Measurements from ENCODE around the gene ST6GALNAC3.

Gene ST6GALNAC3

DNA sequence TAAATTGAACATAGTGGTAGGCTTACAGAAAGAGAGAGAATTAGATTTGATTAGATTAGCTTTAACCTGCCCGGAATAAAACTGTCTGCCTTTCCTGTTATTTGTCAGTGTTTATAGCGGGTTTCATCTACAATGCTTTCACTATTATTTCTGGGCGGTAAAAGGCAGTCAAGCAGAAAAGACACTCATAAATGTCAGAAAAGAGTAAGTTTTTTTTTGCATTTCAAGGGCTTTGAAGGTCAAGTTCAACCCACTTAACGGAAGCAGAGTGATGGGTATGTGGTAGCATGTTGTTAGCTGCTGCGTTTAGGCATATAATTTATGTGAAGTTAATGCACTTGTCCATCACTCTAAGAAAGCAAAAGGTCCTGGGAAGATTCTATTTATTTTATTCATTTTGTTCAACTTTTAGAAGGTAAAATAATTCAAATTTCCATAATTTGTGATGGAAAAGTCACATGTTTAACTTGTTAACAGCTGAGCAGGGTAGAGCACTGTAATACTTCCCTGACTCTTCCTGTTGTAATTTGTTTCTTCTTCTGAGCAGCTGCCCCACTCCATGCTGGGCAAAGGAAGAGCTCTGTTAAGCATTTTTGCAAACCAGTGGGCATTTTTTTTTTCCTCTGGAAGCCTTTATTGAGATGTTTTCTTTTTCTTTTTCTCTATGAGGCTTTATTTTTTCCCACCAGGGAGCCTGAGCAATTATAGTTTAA, 220.1 kb downstream of the ST6GALNAC3 start:
- H3K4me1 ChIP-seq (ENCODE audit: low read length): no peaks in the 10 kb centered on the region
- no peaks in the 10 kb centered on the region for H3F3A ChIP-seq (ENCODE audit: insufficient read depth, low read length)
- no peak overlapping the region for H3K27ac ChIP-seq (ENCODE audit: low read length)
- H3K9me2 ChIP-seq (replicated peaks; ENCODE audit: insufficient read depth, low read length): no peaks in the 10 kb centered on the region
- no peaks in the 10 kb centered on the region for H4K20me1 ChIP-seq (ENCODE audit: insufficient read depth, low read length)
- H3K27me3 ChIP-seq (replicated peaks; ENCODE audit: insufficient read depth, low read length): no peaks in the 10 kb centered on the region
- H3K9ac ChIP-seq (ENCODE audit: low read length): no peak overlapping the region
- TF ChIP-seq EZH2 (optimal IDR thresholded peaks at IDR 0.05; ENCODE audit: low read depth, low read length): no peak
- TF ChIP-seq, protein P1, sequence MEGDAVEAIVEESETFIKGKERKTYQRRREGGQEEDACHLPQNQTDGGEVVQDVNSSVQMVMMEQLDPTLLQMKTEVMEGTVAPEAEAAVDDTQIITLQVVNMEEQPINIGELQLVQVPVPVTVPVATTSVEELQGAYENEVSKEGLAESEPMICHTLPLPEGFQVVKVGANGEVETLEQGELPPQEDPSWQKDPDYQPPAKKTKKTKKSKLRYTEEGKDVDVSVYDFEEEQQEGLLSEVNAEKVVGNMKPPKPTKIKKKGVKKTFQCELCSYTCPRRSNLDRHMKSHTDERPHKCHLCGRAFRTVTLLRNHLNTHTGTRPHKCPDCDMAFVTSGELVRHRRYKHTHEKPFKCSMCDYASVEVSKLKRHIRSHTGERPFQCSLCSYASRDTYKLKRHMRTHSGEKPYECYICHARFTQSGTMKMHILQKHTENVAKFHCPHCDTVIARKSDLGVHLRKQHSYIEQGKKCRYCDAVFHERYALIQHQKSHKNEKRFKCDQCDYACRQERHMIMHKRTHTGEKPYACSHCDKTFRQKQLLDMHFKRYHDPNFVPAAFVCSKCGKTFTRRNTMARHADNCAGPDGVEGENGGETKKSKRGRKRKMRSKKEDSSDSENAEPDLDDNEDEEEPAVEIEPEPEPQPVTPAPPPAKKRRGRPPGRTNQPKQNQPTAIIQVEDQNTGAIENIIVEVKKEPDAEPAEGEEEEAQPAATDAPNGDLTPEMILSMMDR (IDR thresholded peaks at IDR 0.05; ENCODE audit: low read length): no peak
- TF ChIP-seq EZH2phosphoT487 (IDR thresholded peaks at IDR 0.05; ENCODE audit: low read length): no peak
- no peak overlapping the region for H2AFZ ChIP-seq (ENCODE audit: low read length)
- no peak for DNase-seq
- H3K4me3 ChIP-seq (ENCODE audit: low read length): no peak overlapping the region
- no peaks in the 10 kb centered on the region for H3K79me2 ChIP-seq (ENCODE audit: low read length)
- no peak overlapping the region for H3K4me2 ChIP-seq (ENCODE audit: low read depth, low read length)
- no peaks in the 10 kb centered on the region for H3K9me3 ChIP-seq (replicated peaks; ENCODE audit: insufficient read depth, low read length)
- H3K36me3 ChIP-seq (replicated peaks; ENCODE audit: insufficient read depth, low read length): no peaks in the 10 kb centered on the region

- H3K9me2 ChIP-seq (replicated peaks; ENCODE audit: insufficient read depth, low read length): no peaks in the 10 kb centered on the region
- H3K9ac ChIP-seq (ENCODE audit: low read length): no peak overlapping the region
- H3K9me3 ChIP-seq (replicated peaks; ENCODE audit: insufficient read depth, low read length): no peaks in the 10 kb centered on the region
- no peaks in the 10 kb centered on the region for H3F3A ChIP-seq (ENCODE audit: insufficient read depth, low read length)
- DNase-seq: peak; percentile 34
- H2AFZ ChIP-seq (ENCODE audit: low read length): no peak overlapping the region
- H3K4me3 ChIP-seq (ENCODE audit: low read length): no peak overlapping the region
- H3K27me3 ChIP-seq (replicated peaks; ENCODE audit: insufficient read depth, low read length): no peaks in the 10 kb centered on the region
- H3K36me3 ChIP-seq (replicated peaks; ENCODE audit: insufficient read depth, low read length): no peaks in the 10 kb centered on the region
- no peak overlapping the region for H3K4me2 ChIP-seq (ENCODE audit: low read depth, low read length)
- no peaks in the 10 kb centered on the region for H3K79me2 ChIP-seq (ENCODE audit: low read length)
- H3K27ac ChIP-seq (ENCODE audit: low read length): no peak overlapping the region
- no peaks in the 10 kb centered on the region for H3K4me1 ChIP-seq (ENCODE audit: low read length)
- no peaks in the 10 kb centered on the region for H4K20me1 ChIP-seq (ENCODE audit: insufficient read depth, low read length)
- TF ChIP-seq EZH2 (optimal IDR thresholded peaks at IDR 0.05; ENCODE audit: low read depth, low read length) (no peak), EZH2phosphoT487 (IDR thresholded peaks at IDR 0.05; ENCODE audit: low read length) (no peak)
- TF ChIP-seq, protein P1 (IDR thresholded peaks at IDR 0.05; ENCODE audit: low read length): no peak
These were observed 223.9 kb downstream of the ST6GALNAC3 start for GRCh38 chr1:76298399-76298798.

GRCh38 chr1:76299036-76299435, 224.5 kb downstream of the ST6GALNAC3 start:
- Histone ChIP-seq H3K9ac (ENCODE audit: low read length) (no peak overlapping the region), H3K27me3 (replicated peaks; ENCODE audit: insufficient read depth, low read length) (no peaks in the 10 kb centered on the region), H4K20me1 (ENCODE audit: insufficient read depth, low read length) (no peaks in the 10 kb centered on the region), H2AFZ (ENCODE audit: low read length) (no peak overlapping the region), H3K36me3 (replicated peaks; ENCODE audit: insufficient read depth, low read length) (no peaks in the 10 kb centered on the region), H3K27ac (ENCODE audit: low read length) (no peak overlapping the region), H3K4me1 (ENCODE audit: low read length) (no peaks in the 10 kb centered on the region), H3F3A (ENCODE audit: insufficient read depth, low read length) (no peaks in the 10 kb centered on the region), H3K9me2 (replicated peaks; ENCODE audit: insufficient read depth, low read length) (no peaks in the 10 kb centered on the region), H3K4me3 (ENCODE audit: low read length) (no peak overlapping the region), H3K9me3 (replicated peaks; ENCODE audit: insufficient read depth, low read length) (no peaks in the 10 kb centered on the region), H3K4me2 (ENCODE audit: low read depth, low read length) (no peak overlapping the region), H3K79me2 (ENCODE audit: low read length) (no peaks in the 10 kb centered on the region)
- no peak for DNase-seq
- TF ChIP-seq EZH2phosphoT487 (IDR thresholded peaks at IDR 0.05; ENCODE audit: low read length) (no peak), EZH2 (optimal IDR thresholded peaks at IDR 0.05; ENCODE audit: low read depth, low read length) (no peak)
- TF ChIP-seq, protein P1 (IDR thresholded peaks at IDR 0.05; ENCODE audit: low read length): no peak

Data from MM.1S (cell line).